ENCODE data around the gene POLR1H.

Gene POLR1H

GRCh38 chr6:30071081-30071818 lies 10.2 kb downstream of the POLR1H start:
- Mint-ChIP-seq H3K4me1 (peaks cover 38% of the 10 kb centered on the region), H3K9me3 (no peaks in the 10 kb centered on the region), H3K27me3 (ENCODE audit: low read depth) (peaks cover 83% of the 10 kb centered on the region), H3K36me3 (ENCODE audit: low read depth) (peaks cover 44% of the 10 kb centered on the region), H3K4me3 (peak overlapping the region; percentile 48 to 64 (median 62)), H3K27ac (no peak overlapping the region)
- TF ChIP-seq CTCF (IDR thresholded peaks at IDR 0.05; ENCODE audit: unreplicated experiment in 3 of 3): no peak

GRCh38 chr6:30071858-30072257 lies 10.8 kb downstream of the POLR1H start:
- no peak for TF ChIP-seq CTCF (IDR thresholded peaks at IDR 0.05; ENCODE audit: unreplicated experiment in 3 of 3)
- peaks cover 89% of the 10 kb centered on the region for H3K27me3 Mint-ChIP-seq (ENCODE audit: low read depth)
- no peaks in the 10 kb centered on the region for H3K9me3 Mint-ChIP-seq
- H3K27ac Mint-ChIP-seq: no peak overlapping the region
- H3K4me1 Mint-ChIP-seq: peaks cover 32% of the 10 kb centered on the region
- peak overlapping the region; percentile 19 to 48 (median 31) for H3K4me3 Mint-ChIP-seq
- peaks cover 44% of the 10 kb centered on the region for H3K36me3 Mint-ChIP-seq (ENCODE audit: low read depth)

GRCh38 chr6:30073489-30074235 lies 12.6 kb downstream of the POLR1H start:
- Mint-ChIP-seq H3K27ac (no peak overlapping the region), H3K36me3 (ENCODE audit: low read depth) (peaks cover 34% of the 10 kb centered on the region), H3K4me1 (peaks cover 20% of the 10 kb centered on the region), H3K27me3 (ENCODE audit: low read depth) (peaks cover 95% of the 10 kb centered on the region), H3K9me3 (no peaks in the 10 kb centered on the region), H3K4me3 (peak overlapping the region; percentile 56 to 69 (median 61))
- no peak for TF ChIP-seq CTCF (IDR thresholded peaks at IDR 0.05; ENCODE audit: unreplicated experiment in 3 of 3)

GRCh38 chr6:30074331-30075093 lies 13.4 kb downstream of the POLR1H start:
- Mint-ChIP-seq H3K27me3 (ENCODE audit: low read depth) (peaks cover 98% of the 10 kb centered on the region), H3K36me3 (ENCODE audit: low read depth) (peaks cover 29% of the 10 kb centered on the region), H3K9me3 (no peaks in the 10 kb centered on the region), H3K4me3 (peak overlapping the region; percentile 61 to 77 (median 63)), H3K27ac (no peak overlapping the region), H3K4me1 (peaks cover 20% of the 10 kb centered on the region)
- no peak for TF ChIP-seq CTCF (IDR thresholded peaks at IDR 0.05; ENCODE audit: unreplicated experiment in 3 of 3)

- no peak within 1 kb of the TSS for H3K27ac Mint-ChIP-seq
- peaks cover 3% of the 10 kb centered on the region for H3K9me3 Mint-ChIP-seq
- TF ChIP-seq CTCF (IDR thresholded peaks at IDR 0.05; ENCODE audit: unreplicated experiment in 3 of 3): no peak
- peaks cover 22% of the 10 kb centered on the region for H3K36me3 Mint-ChIP-seq (ENCODE audit: low read depth)
- peaks cover 98% of the 10 kb centered on the region for H3K27me3 Mint-ChIP-seq (ENCODE audit: low read depth)
- peaks cover 20% of the 10 kb centered on the region for H3K4me1 Mint-ChIP-seq
- peak within 1 kb of the TSS; percentile 76 to 79 (median 78) for H3K4me3 Mint-ChIP-seq
Measured at GRCh38 chr6:30075094-30075789, 14.2 kb downstream of the POLR1H start, which contains the start of gene RNF39. TSS of gene RNF39 (minus strand) at chr6:30075769. CDS start at chr6:30075585, 184 bp downstream.

All from nephron (organoid).